Retinal pigment epithelial cell (primary cell): ENCODE results near the gene DNAAF1.

ENCODE experiments used
- DNase-seq: peaks from one replicate; pipeline ENCODE4 v3.0.0-alpha.2; 2010; ENCODE audit warnings: low read depth
- H3K4me3 ChIP-seq: 2 replicates; pipeline ENCODE4 v1.5.1; 2011; ENCODE audit warnings: mild to moderate bottlenecking, low read length, control low read depth, moderate library complexity
- TF ChIP-seq, protein P1 (sequence below): conservative IDR thresholded peaks from 2 replicates; pipeline ENCODE4 v1.5.1; 2011; ENCODE audit warnings: low read depth, low read length, control low read depth, inconsistent platforms

Gene DNAAF1

DNA sequence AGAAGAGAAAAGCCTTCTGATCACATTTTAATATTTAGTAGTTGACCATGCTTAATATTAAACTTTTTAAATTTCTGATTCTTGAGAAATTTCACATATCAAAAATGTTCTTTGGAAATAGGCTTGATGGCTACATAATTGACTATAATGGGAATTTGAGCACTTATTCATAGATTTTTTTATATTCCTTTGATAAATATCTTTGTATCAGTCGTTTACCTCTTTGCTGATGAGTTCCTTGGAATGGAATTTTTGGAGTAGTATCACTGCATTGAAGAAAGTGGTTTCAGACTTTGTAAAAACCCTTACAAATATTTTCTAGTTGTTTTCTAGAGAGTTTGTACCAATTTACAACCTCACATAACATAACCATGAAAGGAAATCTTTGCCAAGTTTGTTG is 14.7 kb downstream of the DNAAF1 start:
- no peak for DNase-seq
- H3K4me3 ChIP-seq: no peak overlapping the region
- TF ChIP-seq, protein P1, sequence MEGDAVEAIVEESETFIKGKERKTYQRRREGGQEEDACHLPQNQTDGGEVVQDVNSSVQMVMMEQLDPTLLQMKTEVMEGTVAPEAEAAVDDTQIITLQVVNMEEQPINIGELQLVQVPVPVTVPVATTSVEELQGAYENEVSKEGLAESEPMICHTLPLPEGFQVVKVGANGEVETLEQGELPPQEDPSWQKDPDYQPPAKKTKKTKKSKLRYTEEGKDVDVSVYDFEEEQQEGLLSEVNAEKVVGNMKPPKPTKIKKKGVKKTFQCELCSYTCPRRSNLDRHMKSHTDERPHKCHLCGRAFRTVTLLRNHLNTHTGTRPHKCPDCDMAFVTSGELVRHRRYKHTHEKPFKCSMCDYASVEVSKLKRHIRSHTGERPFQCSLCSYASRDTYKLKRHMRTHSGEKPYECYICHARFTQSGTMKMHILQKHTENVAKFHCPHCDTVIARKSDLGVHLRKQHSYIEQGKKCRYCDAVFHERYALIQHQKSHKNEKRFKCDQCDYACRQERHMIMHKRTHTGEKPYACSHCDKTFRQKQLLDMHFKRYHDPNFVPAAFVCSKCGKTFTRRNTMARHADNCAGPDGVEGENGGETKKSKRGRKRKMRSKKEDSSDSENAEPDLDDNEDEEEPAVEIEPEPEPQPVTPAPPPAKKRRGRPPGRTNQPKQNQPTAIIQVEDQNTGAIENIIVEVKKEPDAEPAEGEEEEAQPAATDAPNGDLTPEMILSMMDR: no peak

DNA sequence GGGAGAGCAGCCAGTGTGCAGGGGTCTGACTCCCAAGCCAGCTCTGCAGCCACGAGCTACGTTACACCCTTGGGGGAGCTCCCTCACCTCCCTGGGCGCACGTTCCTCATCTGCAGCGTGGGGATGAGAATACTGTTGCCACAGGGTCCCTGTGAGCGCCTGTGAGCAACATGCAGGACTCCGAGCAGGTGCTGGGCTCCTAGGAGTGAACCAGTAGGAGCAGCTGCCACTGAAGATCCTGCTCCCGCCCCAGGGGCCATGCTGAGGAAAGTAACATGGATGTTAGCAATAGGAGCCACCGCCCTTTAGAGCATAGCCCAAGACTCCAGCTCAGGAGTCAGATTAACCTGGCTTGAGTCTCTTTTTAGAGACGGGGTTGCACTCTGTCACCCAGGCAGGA is 15.9 kb downstream of the DNAAF1 start:
- H3K4me3 ChIP-seq: no peak overlapping the region
- TF ChIP-seq, protein P1: no peak
- DNase-seq: no peak

DNA sequence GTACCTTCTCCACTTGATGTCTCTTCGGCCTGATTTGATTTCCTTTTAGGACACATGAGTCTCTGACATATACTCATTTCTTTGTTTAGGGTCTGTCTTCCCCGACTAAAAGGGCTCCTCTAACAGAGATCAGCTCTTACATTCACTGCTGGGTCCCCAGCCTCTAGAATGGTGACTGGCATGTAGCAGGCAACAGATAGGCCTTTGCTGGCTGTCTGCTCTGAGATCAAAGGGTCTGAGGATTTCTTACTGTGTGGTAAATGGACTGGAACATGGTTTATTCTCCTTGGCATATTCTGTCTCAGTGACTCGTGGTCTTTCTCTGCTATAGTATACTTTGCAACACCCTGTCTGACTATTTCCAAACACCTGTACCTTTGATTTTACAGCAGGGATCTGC is 16.7 kb downstream of the DNAAF1 start:
- TF ChIP-seq, protein P1: no peak
- no peak for DNase-seq
- no peak overlapping the region for H3K4me3 ChIP-seq

DNA sequence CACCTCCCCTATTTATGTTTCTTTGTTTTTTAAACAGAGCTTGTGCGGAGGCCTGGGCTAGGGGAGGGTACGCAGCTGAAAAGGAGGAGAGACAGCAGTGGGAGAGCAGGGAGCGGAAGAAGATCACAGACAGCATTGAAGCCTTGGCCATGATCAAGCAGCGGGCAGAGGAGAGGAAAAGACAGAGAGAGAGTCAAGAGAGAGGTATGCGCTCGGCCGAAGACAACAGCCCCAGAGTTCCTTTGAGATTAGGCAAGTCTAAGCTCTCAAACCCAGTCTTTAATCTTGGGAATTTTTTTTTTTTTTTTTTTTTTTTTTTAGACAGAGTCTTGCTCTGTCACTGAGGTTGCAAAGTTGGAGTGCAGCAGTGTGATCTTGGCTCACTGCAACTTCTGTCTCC is 20.6 kb downstream of the DNAAF1 start:
- DNase-seq: no peak
- no peak overlapping the region for H3K4me3 ChIP-seq
- TF ChIP-seq, protein P1: no peak

DNA sequence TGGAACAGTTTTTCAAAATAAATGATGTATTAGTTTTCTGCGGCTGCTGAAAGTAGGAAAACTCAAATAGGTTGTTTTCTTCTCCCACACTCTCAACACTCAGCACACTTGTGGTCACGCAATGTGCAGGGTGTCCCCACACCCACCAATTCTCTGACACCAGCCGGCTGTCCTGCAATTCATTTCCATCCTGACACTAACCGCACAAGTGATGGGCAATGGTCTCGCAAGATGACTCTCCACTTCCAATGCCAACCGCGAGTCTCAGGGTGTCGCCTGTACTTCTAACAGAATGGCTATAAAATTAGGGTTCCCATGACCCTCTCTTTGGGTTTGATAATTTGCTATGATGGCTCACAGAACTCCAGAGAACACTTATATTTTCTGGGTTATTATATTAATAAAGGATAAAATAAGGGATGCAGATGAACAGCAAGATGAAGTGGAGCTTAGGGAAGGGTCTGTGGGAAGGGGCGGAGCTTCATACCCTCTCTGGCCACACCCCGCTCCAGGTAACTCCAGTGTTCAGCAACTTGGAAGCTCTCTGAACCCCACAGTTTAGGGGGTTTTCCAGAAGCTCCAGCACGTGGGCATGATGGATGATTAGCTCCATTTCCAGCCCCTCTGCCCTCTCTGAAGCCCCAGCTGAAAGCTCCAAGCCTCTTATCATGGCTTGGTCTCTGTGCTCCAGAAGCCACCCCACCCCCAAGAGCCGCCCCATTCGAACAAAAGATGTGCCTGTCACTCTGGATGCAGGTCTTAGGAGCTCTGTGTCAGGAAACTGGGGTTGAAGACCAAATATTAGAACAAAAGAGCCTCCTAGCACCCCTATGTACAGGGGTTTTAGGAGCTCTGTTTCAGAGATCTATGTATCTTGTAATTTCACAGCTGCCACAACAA is 21.9 kb downstream of the DNAAF1 start:
- no peak for DNase-seq
- TF ChIP-seq, protein P1: no peak
- no peak overlapping the region for H3K4me3 ChIP-seq

DNA sequence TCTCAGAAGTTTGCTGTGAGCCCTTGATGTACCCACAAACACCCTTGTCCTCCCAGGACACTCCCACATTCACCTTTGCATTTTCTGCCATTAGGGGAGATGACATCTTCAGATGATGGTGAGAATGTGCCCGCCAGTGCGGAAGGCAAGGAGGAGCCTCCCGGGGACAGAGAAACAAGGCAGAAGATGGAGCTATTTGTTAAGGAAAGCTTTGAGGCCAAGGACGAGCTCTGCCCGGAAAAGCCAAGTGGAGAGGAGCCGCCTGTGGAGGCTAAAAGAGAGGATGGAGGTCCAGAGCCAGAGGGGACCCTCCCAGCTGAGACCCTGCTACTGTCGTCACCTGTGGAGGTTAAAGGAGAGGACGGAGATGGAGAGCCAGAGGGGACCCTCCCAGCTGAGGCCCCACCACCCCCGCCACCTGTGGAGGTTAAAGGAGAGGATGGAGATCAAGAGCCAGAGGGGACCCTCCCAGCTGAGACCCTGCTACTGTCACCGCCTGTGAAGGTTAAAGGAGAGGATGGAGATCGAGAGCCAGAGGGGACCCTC is 24.7 kb downstream of the DNAAF1 start:
- no peak overlapping the region for H3K4me3 ChIP-seq
- DNase-seq: no peak
- TF ChIP-seq, protein P1: no peak

DNA sequence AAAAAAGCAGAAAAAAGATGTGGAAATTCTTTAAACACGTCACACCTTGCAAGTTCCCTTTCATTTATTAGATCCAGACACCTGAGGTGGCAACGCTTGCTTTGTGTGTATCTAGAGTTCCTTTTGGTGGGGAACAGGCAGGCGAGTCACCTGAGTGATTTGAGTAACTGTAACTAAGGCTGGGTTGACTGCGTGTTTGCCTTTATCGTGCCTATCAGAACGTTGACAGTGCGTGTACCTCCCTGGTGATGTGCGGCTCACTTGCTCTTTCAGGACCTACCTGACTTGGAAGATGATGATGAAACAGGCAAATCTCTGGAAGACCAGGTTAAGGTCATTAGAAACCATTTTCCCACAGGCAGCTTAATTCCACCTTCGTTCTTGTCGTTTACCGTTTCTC is 29.3 kb downstream of the DNAAF1 start:
- H3K4me3 ChIP-seq: no peak overlapping the region
- DNase-seq: no peak
- TF ChIP-seq, protein P1: no peak
